GM12878 (cell line): ENCODE measurements around the gene PAX6. TPM values are rescaled to one million over a fixed set of nuclear protein-coding genes. Genes with fewer than 3 reads are reported as not detected.
A peak's percentile ranks its signal among the peaks of the same experiment; 100 is the strongest.

Experiments
- ATAC-seq: fragments of 200-7000 bp; cut with Tn5 transposase; 3 replicates; pipeline ENCODE4 v1.9.1; 2020; ENCODE audit warnings: mild to moderate bottlenecking, moderate library complexity
- BruUV-seq: library from RNA; stranded (reverse); fragments of 400-500 nt; replicated peaks from 2 replicates; lab custom pipeline; 2021; lab: Mats Ljungman, UMichigan
- CTCF ChIA-PET: fragments of 300-600 bp; sonication (Branson Sonifier 250); formaldehyde crosslinking; extraction: SDS; loops from one replicate; lab custom pipeline; 2021; ENCODE audit warnings: inconsistent platforms; lab: Yijun Ruan, JAX
- POLR2A ChIA-PET: fragments of 350-600 bp; formaldehyde crosslinking; extraction: SDS; loops from one replicate; lab custom pipeline; 2021; ENCODE audit warnings: inconsistent platforms; lab: Charles Lee
- RAD21 ChIA-PET: fragments of 300-600 bp; sonication (Branson Sonifier 250); formaldehyde crosslinking; loops from one replicate; lab custom pipeline; 2023; ENCODE audit warnings: antibody characterized with exemption; ENCODE audit not compliant: unreplicated experiment; lab: Charles Lee
- SMC1A ChIA-PET: fragments of 300-600 bp; sonication (Branson Sonifier 250); formaldehyde crosslinking; loops from one replicate; lab custom pipeline; 2023; ENCODE audit not compliant: unreplicated experiment, uncharacterized antibody; lab: Charles Lee
- DNase-seq: peaks from one replicate; pipeline ENCODE4 v3.0.0-alpha.2; 2011; ENCODE audit warnings: low read depth, low spot score
- FAIRE-seq: peaks from 3 replicates; lab custom pipeline; 2011; peaks lifted over from hg19 to GRCh38; lab: Jason Lieb, UNC
- H2AFZ ChIP-seq: 2 replicates; pipeline ENCODE4 v1.6.0; 2011; ENCODE audit warnings: low read depth, low read length, control low read depth; ENCODE audit not compliant: control insufficient read depth
- H3K27ac ChIP-seq: 2 replicates; pipeline ENCODE4 v1.5.1; 2011; ENCODE audit warnings: control low read depth; ENCODE audit not compliant: control insufficient read depth, insufficient read depth
- H3K27me3 ChIP-seq, 2 experiments: replicated peaks in 1 of 2; 2 replicates each; pipeline versions ENCODE4 v1.6.0 to v1.6.1; 2011; ENCODE audit warnings: low read length in 1 of 2; ENCODE audit not compliant: control insufficient read depth in 2 of 2, insufficient read depth in 2 of 2
- H3K36me3 ChIP-seq, 2 experiments: 2 replicates each; pipeline ENCODE4 v1.5.1; 2011; ENCODE audit warnings: low read length in 1 of 2; ENCODE audit not compliant: control insufficient read depth in 2 of 2, insufficient read depth in 2 of 2
- H3K4me1 ChIP-seq: 2 replicates; pipeline ENCODE4 v1.6.1; 2011; ENCODE audit warnings: mild to moderate bottlenecking, low read length, moderate library complexity, mixed read lengths; ENCODE audit not compliant: control insufficient read depth, insufficient read depth
- H3K4me2 ChIP-seq: 2 replicates; pipeline ENCODE4 v1.6.0; 2011; ENCODE audit warnings: control low read depth; ENCODE audit not compliant: control insufficient read depth, insufficient read depth
- H3K4me3 ChIP-seq: fragments of 200-600 bp; sonication (generic); 2 replicates; pipeline ENCODE4 v1.5.1; 2016
- H3K79me2 ChIP-seq: 2 replicates; pipeline ENCODE4 v1.6.0; 2011; ENCODE audit warnings: low read length; ENCODE audit not compliant: control insufficient read depth, insufficient read depth
- H3K9ac ChIP-seq: 2 replicates; pipeline ENCODE4 v1.8.0; 2011; ENCODE audit warnings: low read length, control low read depth, mixed read lengths; ENCODE audit not compliant: control insufficient read depth, insufficient read depth
- H3K9me3 ChIP-seq: replicated peaks from 3 replicates; pipeline ENCODE4 v1.5.1; 2011; ENCODE audit warnings: mild to moderate bottlenecking, low read length; ENCODE audit not compliant: control insufficient read depth, insufficient read depth
- H4K20me1 ChIP-seq: 2 replicates; pipeline ENCODE4 v1.6.0; 2011; ENCODE audit not compliant: control insufficient read depth, insufficient read depth
- CEBPB ChIP-seq, 2 experiments: fragments of 150-350 bp in 1 of 2; IDR thresholded peaks; 2 replicates each; pipeline ENCODE4 v1.6.1; 2012 to 2014; ENCODE audit warnings: low read depth in 2 of 2, low read length in 2 of 2, borderline replicate concordance in 1 of 2, inconsistent platforms in 1 of 2
- CUX1 ChIP-seq: IDR thresholded peaks from 2 replicates; pipeline ENCODE4 v1.6.1; 2012; ENCODE audit warnings: improper control_type of control experiment, low read depth, low read length; ENCODE audit not compliant: insufficient replicate concordance
- E2F8 ChIP-seq: fragments of 450-650 bp; IDR thresholded peaks from 2 replicates; pipeline ENCODE4 v1.6.1; 2018; ENCODE audit warnings: mild to moderate bottlenecking, low read depth, moderate library complexity; ENCODE audit not compliant: partially characterized antibody
- ESRRA ChIP-seq: IDR thresholded peaks from 2 replicates; pipeline ENCODE4 v1.6.1; 2012; ENCODE audit warnings: mild to moderate bottlenecking, low read length, improper control_type of control experiment
- IKZF2 ChIP-seq, 2 experiments: fragments of 450-650 bp; IDR thresholded peaks; 2 replicates each; pipeline ENCODE4 v1.6.1; 2017; ENCODE audit warnings: mild to moderate bottlenecking in 2 of 2, moderate library complexity in 2 of 2
- WGBS: methylation state at CpG from one replicate; pipeline ENCODE4 v1.1.6; 2016; ENCODE audit warnings: low lambda C conversion rate; ENCODE audit not compliant: insufficient replicate concordance, insufficient coverage; ENCODE audit errors: missing lambda C conversion rate; 5-methylcytosine and 5-hydroxymethylcytosine counted together
- in situ Hi-C: fragments of 300-500 bp; cut with MboI; formaldehyde crosslinking; loops from 9 replicates; pipeline ENCODE4 v1.14.3; 2018; ENCODE audit warnings: mixed read lengths
- intact Hi-C: fragments of 100-400 bp; cut with micrococcal nuclease; formaldehyde crosslinking; loops from one replicate; pipeline ENCODE4 v1.14.2; 2022; ENCODE audit not compliant: unreplicated experiment
- polyA plus RNA-seq, 11 experiments: library from polyadenylated mRNA; depleted of rRNA in 4 of 11; unstranded in 6 of 11; stranded (reverse) in 5 of 11; fragments of >200 nt; fragmentation: Nextera tagmentation in 4 of 11; fragmentation: Illumina TruSeq in 1 of 11; extraction: Ambion mirVana in 4 of 11; extraction: Trizol in 1 of 11; gene quantifications; 1 replicate in 1 of 11; 2 replicates in 10 of 11; pipeline versions ENCODE4 v1.2.1 to v1.2.3, GENCODE V29; 2011 to 2016; ENCODE audit warnings: inconsistent platforms in 2 of 11, missing spikeins in 2 of 11, low read depth in 1 of 11
- total RNA-seq, 4 experiments: library from RNA; depleted of rRNA in 3 of 4; stranded (reverse); fragments of >200 nt in 3 of 4; fragmentation: Illumina TruSeq in 1 of 4; extraction: Trizol in 1 of 4; gene quantifications; 2 replicates each; pipeline versions ENCODE4 v1.2.1 to v1.2.3, GENCODE V29; 2013 to 2021
- TF ChIP-seq, protein P1 (sequence below): fragments of 450-650 bp; IDR thresholded peaks from 2 replicates; pipeline ENCODE4 v1.6.1; 2017; ENCODE audit warnings: borderline replicate concordance

PAX6 gene
- total and polyA plus RNA-seq, 10 of the 15 experiments (the other 5 are each of a cell fraction or from before 2014, with no cell fraction given), result 0.06 to 0.26 (median 0.10) TPM; not detected in 3

- RAD21 ChIA-PET, result no interaction called here
- FAIRE-seq, result no peak
- in situ Hi-C loops, result no loop called here
Measured at GRCh38 chr11:31805629-31806185, 5.4 kb downstream of the PAX6 start.

More at GRCh38 chr11:31805629-31806185, 5.4 kb downstream of the PAX6 start:
- no peak overlapping the region for H2AFZ ChIP-seq
- H3K9me3 ChIP-seq, result no peaks in the 10 kb centered on the region; the same call in 2 of the 3 replicates
- WGBS, result 24% methylated on average over 9 of the region's 20 CpGs
- no peaks in the 10 kb centered on the region for H3K36me3 ChIP-seq
- SMC1A ChIA-PET, result no interaction called here
- no peak for TF ChIP-seq IKZF2 (IDR thresholded peaks at IDR 0.05)
- TF ChIP-seq CEBPB (IDR thresholded peaks at IDR 0.05; ENCODE audit: borderline replicate concordance in 1 of 2, low read depth in 2 of 2, low read length in 2 of 2), result no peak
- no peak for TF ChIP-seq E2F8
- no peak for TF ChIP-seq CUX1
- TF ChIP-seq ESRRA, result no peak
- TF ChIP-seq, protein P1, sequence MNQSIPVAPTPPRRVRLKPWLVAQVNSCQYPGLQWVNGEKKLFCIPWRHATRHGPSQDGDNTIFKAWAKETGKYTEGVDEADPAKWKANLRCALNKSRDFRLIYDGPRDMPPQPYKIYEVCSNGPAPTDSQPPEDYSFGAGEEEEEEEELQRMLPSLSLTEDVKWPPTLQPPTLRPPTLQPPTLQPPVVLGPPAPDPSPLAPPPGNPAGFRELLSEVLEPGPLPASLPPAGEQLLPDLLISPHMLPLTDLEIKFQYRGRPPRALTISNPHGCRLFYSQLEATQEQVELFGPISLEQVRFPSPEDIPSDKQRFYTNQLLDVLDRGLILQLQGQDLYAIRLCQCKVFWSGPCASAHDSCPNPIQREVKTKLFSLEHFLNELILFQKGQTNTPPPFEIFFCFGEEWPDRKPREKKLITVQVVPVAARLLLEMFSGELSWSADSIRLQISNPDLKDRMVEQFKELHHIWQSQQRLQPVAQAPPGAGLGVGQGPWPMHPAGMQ, result no peak
- TF ChIP-seq, all 136 proteins: peak for 0
- Histone ChIP-seq H3K4me3 (no peak overlapping the region), H3K27me3 (peaks cover 34 to 70% of the 10 kb centered on the region in 2 experiments), H4K20me1 (no peaks in the 10 kb centered on the region), H3K9ac (no peak overlapping the region), H3K79me2 (no peaks in the 10 kb centered on the region), H3K4me2 (0 out of 2 replicates have a peak overlapping the region, but pooled peaks have one; percentile 7), H3K27ac (no peak overlapping the region), H3K4me1 (peaks cover 3% of the 10 kb centered on the region; the same call in 1 of the 2 replicates)
- ChIA-PET POLR2A (no interaction called here), CTCF (no interaction called here)
- BruUV-seq, result no TSS peak
- intact Hi-C loops, result loop anchor here (10.0 kb wide), 1 partner anchor 161 kb away; no protein-coding TSS in a partner anchor
- no peak for ATAC-seq
- no peak for DNase-seq
